Esophagus squamous epithelium (tissue), 5 donors: ENCODE measurements around the gene PBX3. TPM values are rescaled to one million over a fixed set of nuclear protein-coding genes. Genes with fewer than 3 reads are reported as not detected.
A peak's percentile ranks its signal among the peaks of the same experiment; 100 is the strongest.

ENCODE experiments used
- DNase-seq: peaks from one replicate; lab custom pipeline; 2025; lab: John Stamatoyannopoulos, UW
- H3K27ac ChIP-seq, 4 donors: fragments of 200-600 bp; sonication (generic); one replicate each; pipeline ENCODE4 v1.5.1; 2016 to 2019; ENCODE audit warnings: mild to moderate bottlenecking in 1 of 4
- H3K27me3 ChIP-seq, 4 donors: fragments of 200-600 bp; sonication (generic); 1 replicate in 3 of 4; 2 replicates in 1 of 4; pipeline versions ENCODE4 v1.5.1 to v1.6.0; 2017 to 2021; ENCODE audit warnings: antibody characterized with exemption in 1 of 4
- H3K36me3 ChIP-seq, 3 donors: fragments of 200-600 bp; sonication (generic); one replicate each; pipeline ENCODE4 v1.5.1; 2016 to 2019
- H3K4me1 ChIP-seq, 3 donors: fragments of 200-600 bp; sonication (generic); one replicate each; pipeline ENCODE4 v1.5.1; 2017 to 2019
- H3K4me3 ChIP-seq, 4 donors: fragments of 200-600 bp; sonication (generic); 1 replicate in 3 of 4; 2 replicates in 1 of 4; pipeline ENCODE4 v1.5.1; 2016 to 2019; ENCODE audit warnings: mild to moderate bottlenecking in 2 of 4, moderate library complexity in 1 of 4
- H3K9me3 ChIP-seq, 3 donors: fragments of 200-600 bp; sonication (generic); one replicate each; pipeline ENCODE4 v1.5.1; 2016 to 2019
- POLR2A ChIP-seq, 4 donors: fragments of 450-650 bp; IDR thresholded peaks; one replicate each; pipeline ENCODE4 v1.6.1; 2017; ENCODE audit warnings: antibody characterized with exemption in 4 of 4, mild to moderate bottlenecking in 4 of 4, moderate library complexity in 3 of 4
- WGBS, 2 donors: methylation state at CpG; one replicate each; pipeline ENCODE4 v1.1.5; 2018; 5-methylcytosine and 5-hydroxymethylcytosine counted together
- intact Hi-C: fragments of 100-400 bp; cut with DNase I; formaldehyde crosslinking; loops from one replicate; pipeline ENCODE4 v1.15.0; 2022
- total RNA-seq, 4 donors: library from RNA; depleted of rRNA; stranded (reverse); fragments of >200 nt; gene quantifications; one replicate each; pipeline ENCODE4 v1.1.0, GENCODE V29; 2016
- TF ChIP-seq, protein P1 (sequence below), 6 experiments: fragments of 450-650 bp in 4 of 6; fragments of 200-600 bp in 2 of 6; sonication (generic) in 2 of 6; IDR thresholded peaks; one replicate each; pipeline ENCODE4 v1.5.1; 2016 to 2019; ENCODE audit warnings: antibody characterized with exemption in 6 of 6, mild to moderate bottlenecking in 4 of 6, moderate library complexity in 4 of 6
- donor health status: DM: yes; HTN: yes; CAD: no.

Gene PBX3
- total RNA-seq, 4 donors from 2014 or later = 10.2 to 27.1 (median 12.7) TPM

DNA sequence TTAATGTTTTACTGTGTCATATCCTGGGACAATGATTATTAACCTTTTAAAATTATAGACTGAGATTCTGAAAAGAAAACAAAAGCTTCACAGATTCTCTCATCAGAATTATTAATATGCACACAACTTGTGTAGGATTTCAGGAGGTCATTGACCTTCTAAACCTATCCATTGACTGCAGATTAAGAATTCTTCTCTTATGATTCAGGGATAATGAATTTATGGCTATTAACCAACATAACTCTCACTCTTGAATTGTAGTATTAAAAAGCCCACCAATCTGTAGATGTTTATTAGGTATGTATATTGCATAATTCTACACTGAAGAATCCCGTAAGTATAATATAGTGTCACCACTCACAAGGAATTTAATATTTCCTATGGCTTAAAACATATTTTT lies 179.8 kb downstream of the PBX3 start:
- DNase-seq = no peak
- no peaks in the 10 kb centered on the region for H3K36me3 ChIP-seq
- TF ChIP-seq POLR2A (IDR thresholded peaks at IDR 0.05) = no peak
- TF ChIP-seq, protein P1, sequence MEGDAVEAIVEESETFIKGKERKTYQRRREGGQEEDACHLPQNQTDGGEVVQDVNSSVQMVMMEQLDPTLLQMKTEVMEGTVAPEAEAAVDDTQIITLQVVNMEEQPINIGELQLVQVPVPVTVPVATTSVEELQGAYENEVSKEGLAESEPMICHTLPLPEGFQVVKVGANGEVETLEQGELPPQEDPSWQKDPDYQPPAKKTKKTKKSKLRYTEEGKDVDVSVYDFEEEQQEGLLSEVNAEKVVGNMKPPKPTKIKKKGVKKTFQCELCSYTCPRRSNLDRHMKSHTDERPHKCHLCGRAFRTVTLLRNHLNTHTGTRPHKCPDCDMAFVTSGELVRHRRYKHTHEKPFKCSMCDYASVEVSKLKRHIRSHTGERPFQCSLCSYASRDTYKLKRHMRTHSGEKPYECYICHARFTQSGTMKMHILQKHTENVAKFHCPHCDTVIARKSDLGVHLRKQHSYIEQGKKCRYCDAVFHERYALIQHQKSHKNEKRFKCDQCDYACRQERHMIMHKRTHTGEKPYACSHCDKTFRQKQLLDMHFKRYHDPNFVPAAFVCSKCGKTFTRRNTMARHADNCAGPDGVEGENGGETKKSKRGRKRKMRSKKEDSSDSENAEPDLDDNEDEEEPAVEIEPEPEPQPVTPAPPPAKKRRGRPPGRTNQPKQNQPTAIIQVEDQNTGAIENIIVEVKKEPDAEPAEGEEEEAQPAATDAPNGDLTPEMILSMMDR (IDR thresholded peaks at IDR 0.05) = no peak
- 96 to 100% methylated on average over 1 of the region's 1 CpG for WGBS, 2 donors
- H3K4me3 ChIP-seq = no peak overlapping the region
- intact Hi-C loops = no loop called here
- no peaks in the 10 kb centered on the region for H3K9me3 ChIP-seq
- H3K27me3 ChIP-seq = no peaks in the 10 kb centered on the region
- peaks cover 0 to 26% (median 4%) of the 10 kb centered on the region in 3 donors for H3K4me1 ChIP-seq
- H3K27ac ChIP-seq = no peak overlapping the region

DNA sequence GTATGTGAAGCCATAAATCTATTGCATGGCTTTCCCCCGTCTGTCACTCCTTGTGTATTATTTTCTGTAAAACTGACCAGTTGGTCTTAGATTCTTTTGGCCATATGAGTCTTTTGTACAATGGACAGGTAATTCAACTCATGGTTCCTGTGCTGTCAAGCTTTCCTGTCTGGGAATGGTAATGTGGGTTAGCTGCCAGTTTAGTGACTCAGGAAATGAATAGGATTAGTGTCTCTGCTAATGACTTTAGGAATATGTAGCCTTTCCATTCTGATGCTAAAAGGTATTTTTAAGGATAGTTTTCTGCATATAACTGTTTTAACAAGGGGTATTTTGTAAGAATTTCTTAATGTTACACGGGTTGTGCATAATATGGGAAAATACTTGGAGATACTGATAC lies 182.7 kb downstream of the PBX3 start:
- Histone ChIP-seq H3K9me3 (no peaks in the 10 kb centered on the region), H3K27me3 (no peaks in the 10 kb centered on the region), H3K27ac (no peak overlapping the region), H3K36me3 (no peaks in the 10 kb centered on the region), H3K4me1 (peaks cover 9 to 44% (median 12%) of the 10 kb centered on the region in 3 donors), H3K4me3 (no peak overlapping the region)
- 54 to 62% methylated on average over 2 of the region's 2 CpGs for WGBS, 2 donors
- no peak for DNase-seq
- intact Hi-C loops = no loop called here
- TF ChIP-seq, protein P1 (IDR thresholded peaks at IDR 0.05) = no peak
- TF ChIP-seq POLR2A (IDR thresholded peaks at IDR 0.05) = no peak

DNA sequence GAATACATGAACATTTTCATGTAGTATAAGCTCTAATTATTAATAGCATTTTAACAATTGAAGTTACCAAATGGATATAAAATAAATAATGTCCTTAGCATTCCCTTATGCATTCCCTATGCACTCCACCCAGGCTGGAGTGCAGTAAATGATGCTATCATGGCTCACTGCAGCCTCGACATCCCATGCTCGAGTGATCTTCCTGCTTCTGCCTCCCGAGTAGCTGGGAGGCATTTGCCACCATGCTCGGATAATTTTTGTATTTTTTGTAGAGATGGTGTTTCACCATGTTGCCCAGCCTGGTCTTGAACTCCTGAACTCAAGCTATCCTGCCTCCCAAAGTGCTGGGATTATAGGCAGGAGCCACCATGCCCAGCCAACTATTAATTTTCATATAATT lies 184.0 kb downstream of the PBX3 start:
- WGBS, 2 donors = 56 to 71% methylated on average over 4 of the region's 4 CpGs
- Histone ChIP-seq H3K36me3 (peaks cover 0 to 10% (median 0%) of the 10 kb centered on the region in 3 donors), H3K27ac (peak overlapping the region in 1 of 4 donors; percentile 12), H3K27me3 (no peaks in the 10 kb centered on the region), H3K9me3 (no peaks in the 10 kb centered on the region), H3K4me1 (peaks cover 9 to 44% (median 12%) of the 10 kb centered on the region in 3 donors), H3K4me3 (no peak overlapping the region)
- no peak for DNase-seq
- TF ChIP-seq POLR2A (IDR thresholded peaks at IDR 0.05) = no peak
- TF ChIP-seq, protein P1 (IDR thresholded peaks at IDR 0.05) = no peak
- intact Hi-C loops = no loop called here

DNA sequence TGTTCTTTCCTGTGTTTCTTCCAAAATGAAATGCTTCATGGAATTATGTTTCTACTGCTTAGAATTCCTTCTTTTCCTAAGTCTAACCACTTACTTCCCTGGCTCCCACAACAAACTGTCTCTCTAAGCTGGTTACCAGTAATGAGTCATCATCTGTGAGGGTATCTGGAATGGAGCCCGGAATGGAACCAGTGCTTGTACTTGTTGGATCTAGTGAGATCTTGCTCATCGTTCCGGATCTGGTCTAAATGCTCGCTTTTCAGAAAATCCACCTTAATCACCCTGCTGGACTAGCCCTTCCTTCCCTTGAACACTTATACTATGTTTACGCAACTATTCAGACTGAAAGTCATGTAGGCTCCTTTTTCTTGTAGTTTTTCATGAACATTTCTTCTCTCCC lies 184.8 kb downstream of the PBX3 start:
- Histone ChIP-seq H3K9me3 (no peaks in the 10 kb centered on the region), H3K4me3 (no peak overlapping the region), H3K27ac (peak overlapping the region in 2 of 4 donors; percentile 40 to 51), H3K4me1 (peaks cover 9 to 44% (median 12%) of the 10 kb centered on the region in 3 donors), H3K27me3 (no peaks in the 10 kb centered on the region), H3K36me3 (peaks cover 0 to 13% (median 0%) of the 10 kb centered on the region in 3 donors)
- intact Hi-C loops = no loop called here
- 36 to 52% methylated on average over 5 of the region's 5 CpGs for WGBS, 2 donors
- no peak for TF ChIP-seq POLR2A (IDR thresholded peaks at IDR 0.05)
- TF ChIP-seq, protein P1 (IDR thresholded peaks at IDR 0.05) = no peak
- no peak for DNase-seq

DNA sequence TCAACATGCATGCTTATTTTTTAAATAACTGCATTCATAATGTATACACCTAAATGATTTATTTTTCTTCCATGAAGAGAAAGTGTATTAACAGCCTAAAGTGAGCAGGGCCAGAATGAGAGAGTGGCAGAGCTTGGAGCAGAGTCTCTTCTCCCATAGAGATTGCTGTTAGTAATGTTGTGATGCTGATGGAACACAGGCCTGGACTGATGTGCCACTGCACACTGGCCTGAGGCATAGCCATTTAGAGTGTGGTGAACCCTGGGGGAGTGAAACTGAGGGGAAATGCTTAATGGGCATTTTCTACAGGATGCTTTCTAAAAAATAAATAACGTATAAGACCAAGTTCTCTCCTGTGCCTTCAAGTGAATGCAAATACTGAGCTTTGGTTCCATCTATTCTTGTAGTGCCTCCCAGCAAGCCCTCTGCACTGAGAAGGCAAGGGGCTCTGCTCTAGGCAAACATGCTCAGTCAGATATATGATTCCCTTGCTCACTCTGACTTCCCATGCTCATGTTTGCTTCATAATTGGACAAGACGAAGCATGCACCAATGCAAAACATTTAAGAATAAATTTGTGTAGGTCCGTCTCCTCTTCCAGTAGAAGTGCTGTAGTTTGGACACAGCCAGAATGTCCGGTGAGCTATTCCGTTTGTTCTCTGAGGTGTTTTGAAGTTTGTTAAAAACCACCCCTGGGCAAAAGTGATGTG lies 185.7 kb downstream of the PBX3 start:
- Histone ChIP-seq H3K4me1 (peaks cover 9 to 44% (median 12%) of the 10 kb centered on the region in 3 donors), H3K27me3 (no peaks in the 10 kb centered on the region), H3K4me3 (no peak overlapping the region), H3K27ac (peak overlapping the region in 3 of 4 donors; percentile 22 to 51 (median 40)), H3K9me3 (no peaks in the 10 kb centered on the region), H3K36me3 (peaks cover 0 to 13% (median 0%) of the 10 kb centered on the region in 3 donors)
- DNase-seq = no peak
- 36 to 55% methylated on average over 5 of the region's 5 CpGs for WGBS, 2 donors
- intact Hi-C loops = no loop called here
- TF ChIP-seq, protein P1 (IDR thresholded peaks at IDR 0.05) = no peak
- TF ChIP-seq POLR2A (IDR thresholded peaks at IDR 0.05) = no peak
